Psoas muscle (tissue), 8 donors: ENCODE measurements around the gene RP2. TPM values are rescaled to one million over a fixed set of nuclear protein-coding genes. Genes with fewer than 3 reads are reported as not detected.

Experiments
- ATAC-seq, 4 donors: fragments of 200-7000 bp; cut with Tn5 transposase; one replicate each; pipeline ENCODE4 v1.9.1; 2020; ENCODE audit warnings: moderate library complexity in 3 of 4, mild to moderate bottlenecking in 2 of 4
- DNase-seq, 2 donors: peaks; one replicate each; pipeline ENCODE4 v3.0.0-alpha.2; 2020
- H3K27ac ChIP-seq: fragments of 200-600 bp; one replicate; pipeline ENCODE4 v1.8.0; 2022
- H3K27me3 ChIP-seq, 3 donors: fragments of 200-600 bp in 1 of 3; one replicate each; pipeline versions ENCODE4 v1.6.1 to v1.8.0; 2013 to 2022; ENCODE audit warnings: low read length in 2 of 3, mild to moderate bottlenecking in 2 of 3, moderate library complexity in 1 of 3; ENCODE audit not compliant: insufficient read depth in 3 of 3
- H3K36me3 ChIP-seq, 2 donors: fragments of 200-600 bp in 1 of 2; one replicate each; pipeline versions ENCODE4 v1.6.1 to v1.8.0; 2013 to 2022; ENCODE audit warnings: low read depth in 1 of 2, mild to moderate bottlenecking in 1 of 2, moderate library complexity in 1 of 2; ENCODE audit not compliant: insufficient read depth in 1 of 2
- H3K4me1 ChIP-seq: fragments of 200-600 bp; one replicate; pipeline ENCODE4 v1.8.0; 2022
- H3K4me3 ChIP-seq: fragments of 200-600 bp; one replicate; pipeline ENCODE4 v1.8.0; 2022; ENCODE audit warnings: mild to moderate bottlenecking
- H3K9me3 ChIP-seq: fragments of 200-600 bp; one replicate; pipeline ENCODE4 v1.8.0; 2022
- CTCF ChIP-seq: fragments of 200-600 bp; IDR thresholded peaks from one replicate; pipeline ENCODE4 v1.8.0; 2022; ENCODE audit warnings: antibody characterized with exemption
- WGBS, 3 donors: extraction: QIAGEN DNeasy Blood & Tissue Kit; methylation state at CpG; one replicate each; pipeline versions ENCODE4 v1.1.6 to v1.1.7; 2013; 5-methylcytosine and 5-hydroxymethylcytosine counted together
- intact Hi-C, 2 donors: fragments of 100-400 bp; cut with DNase I; formaldehyde crosslinking; loops; one replicate each; pipeline versions ENCODE4 v1.11.0 to v1.14.2; 2022
- polyA plus RNA-seq, 3 donors: library from polyadenylated mRNA; stranded (reverse); fragments of 200-250 nt; gene quantifications; one replicate each; pipeline ENCODE4 v1.2.3, GENCODE V29; 2013
- total RNA-seq, 4 donors: library from RNA; stranded (reverse); fragmentation: NEBNext Ultra II Directional in 2 of 4; extraction: Animal tissue kit (Norgen Biotek cat#: 25700) in 2 of 4; gene quantifications; one replicate each; pipeline versions ENCODE4 v1.2.1 to v1.2.4, GENCODE V29; 2021 to 2023
- donor health status: healthy with polysubstance abuse.
- donor health status: DM: no; HTN: no; CAD: no; lungs with moderate emphysema.
- donor health status: Bipolar disorder and iron deficiency.
- donor health status: healthy.
- donor health status: DM: yes; HTN: yes; CAD: no.
- donor health status: DM: no; HTN: no; CAD: no.
- donor health status: DM: no; HTN: no; CAD: no.
- donor health status: DM: yes; HTN: yes; CAD: no.

RP2 gene
- total and polyA plus RNA-seq, 7 donors = 1.5 to 2.7 (median 2.0) TPM

- intact Hi-C loops = loop anchor here in 1 of 2 donors (5.0 kb wide), 1 partner anchor 73 kb away; the partner anchor contains the start of gene JADE3
- no peaks in the 10 kb centered on the region for H3K36me3 ChIP-seq
- H3K9me3 ChIP-seq = no peaks in the 10 kb centered on the region
- no peak overlapping the region for H3K4me3 ChIP-seq
- ATAC-seq (no peak), DNase-seq (no peak)
- WGBS, 3 donors = 92 to 100% (median 100%) methylated on average over 1 of the region's 1 CpG
- H3K4me1 ChIP-seq = no peaks in the 10 kb centered on the region
- H3K27ac ChIP-seq = no peak overlapping the region
- TF ChIP-seq CTCF = no peak
- no peaks in the 10 kb centered on the region for H3K27me3 ChIP-seq
Observed at GRCh38 chrX:46838974-46839480, 2.2 kb downstream of the RP2 start.

- no peak for TF ChIP-seq CTCF
- 23 to 47% (median 36%) methylated on average over 1 of the region's 1 CpG for WGBS, 3 donors
- no peak overlapping the region for H3K4me3 ChIP-seq
Observed at GRCh38 chrX:46840946-46841345, 4.1 kb downstream of the RP2 start.

GRCh38 chrX:46841346-46841745, 4.5 kb downstream of the RP2 start:
- Histone ChIP-seq H3K4me3 (no peak overlapping the region), H3K36me3 (no peaks in the 10 kb centered on the region), H3K27ac (no peak overlapping the region), H3K4me1 (no peaks in the 10 kb centered on the region), H3K9me3 (no peaks in the 10 kb centered on the region), H3K27me3 (no peaks in the 10 kb centered on the region)
- TF ChIP-seq CTCF = no peak
- no peak for ATAC-seq
- intact Hi-C loops = no loop called here
- DNase-seq = no peak
- WGBS, 3 donors = 15 to 39% (median 38%) methylated on average over 1 of the region's 1 CpG

More at GRCh38 chrX:46840946-46841345, 4.1 kb downstream of the RP2 start:
- H3K36me3 ChIP-seq = no peaks in the 10 kb centered on the region
- ATAC-seq = no peak
- no peaks in the 10 kb centered on the region for H3K27me3 ChIP-seq
- no peaks in the 10 kb centered on the region for H3K9me3 ChIP-seq
- intact Hi-C loops = no loop called here
- no peaks in the 10 kb centered on the region for H3K4me1 ChIP-seq
- no peak overlapping the region for H3K27ac ChIP-seq
- DNase-seq = no peak

GRCh38 chrX:46844913-46845312, 8.1 kb downstream of the RP2 start:
- Histone ChIP-seq H3K4me3 (no peak overlapping the region), H3K9me3 (no peaks in the 10 kb centered on the region), H3K36me3 (no peaks in the 10 kb centered on the region), H3K27ac (no peak overlapping the region), H3K4me1 (no peaks in the 10 kb centered on the region), H3K27me3 (no peaks in the 10 kb centered on the region)
- DNase-seq (no peak), ATAC-seq (no peak)
- TF ChIP-seq CTCF = no peak
- intact Hi-C loops = no loop called here

GRCh38 chrX:46849933-46850332, 13.1 kb downstream of the RP2 start:
- Histone ChIP-seq H3K36me3 (peaks cover 0 to 10% of the 10 kb centered on the region in 2 donors), H3K4me3 (no peak overlapping the region), H3K4me1 (no peaks in the 10 kb centered on the region), H3K27ac (no peak overlapping the region), H3K9me3 (no peaks in the 10 kb centered on the region), H3K27me3 (no peaks in the 10 kb centered on the region)
- TF ChIP-seq CTCF = no peak
- DNase-seq (no peak), ATAC-seq (no peak)
- intact Hi-C loops = no loop called here
